Endodermal cell (in vitro differentiated cells): ENCODE results near the gene RAP2A. TPM values are rescaled to one million over a fixed set of nuclear protein-coding genes. Genes with fewer than 3 reads are reported as not detected.

Experiments used
- DNase-seq: peaks from one replicate; pipeline ENCODE4 v3.0.0-alpha.2; 2017
- H3K27ac ChIP-seq: 2 replicates; pipeline ENCODE4 v1.5.1; 2013; ENCODE audit warnings: mild to moderate bottlenecking, low read depth, low read length, moderate library complexity
- H3K27me3 ChIP-seq: 2 replicates; pipeline ENCODE4 v1.6.1; 2013; ENCODE audit warnings: mild to moderate bottlenecking, low read length, moderate library complexity; ENCODE audit not compliant: insufficient read depth, control insufficient read depth, poor library complexity, severe bottlenecking
- H3K36me3 ChIP-seq: 2 replicates; pipeline ENCODE4 v1.7.0; 2013; ENCODE audit warnings: mild to moderate bottlenecking, low read length, moderate library complexity; ENCODE audit not compliant: control insufficient read depth, insufficient read depth
- H3K4me1 ChIP-seq: one replicate; pipeline ENCODE4 v1.7.0; 2013; ENCODE audit warnings: low read length; ENCODE audit not compliant: control insufficient read depth, insufficient read depth
- H3K4me3 ChIP-seq: 2 replicates; pipeline ENCODE4 v1.5.1; 2013; ENCODE audit warnings: mild to moderate bottlenecking, low read length, moderate library complexity
- H3K9ac ChIP-seq: 2 replicates; pipeline ENCODE4 v1.6.1; 2013; ENCODE audit warnings: mild to moderate bottlenecking, low read length, moderate library complexity; ENCODE audit not compliant: poor library complexity, severe bottlenecking; ENCODE audit errors: extremely low read depth
- H3K9me3 ChIP-seq: 2 replicates; pipeline ENCODE4 v1.6.1; 2013; ENCODE audit warnings: mild to moderate bottlenecking, low read length, moderate library complexity; ENCODE audit not compliant: control insufficient read depth
- H3K27ac Mint-ChIP-seq: 2 replicates; pipeline ENCODE4 v1.8.0; 2020; ENCODE audit warnings: mixed read lengths
- H3K27me3 Mint-ChIP-seq: 2 replicates; pipeline ENCODE4 v1.8.0; 2021; ENCODE audit warnings: mild to moderate bottlenecking, mixed read lengths; ENCODE audit not compliant: insufficient read depth
- H3K36me3 Mint-ChIP-seq: 2 replicates; pipeline ENCODE4 v1.8.0; 2020; ENCODE audit warnings: low read depth, mixed read lengths
- H3K4me1 Mint-ChIP-seq: 2 replicates; pipeline ENCODE4 v1.8.0; 2020; ENCODE audit warnings: mixed read lengths
- H3K4me3 Mint-ChIP-seq: 2 replicates; pipeline ENCODE4 v1.8.0; 2020; ENCODE audit warnings: mild to moderate bottlenecking, moderate library complexity, mixed read lengths
- H3K9me3 Mint-ChIP-seq: 2 replicates; pipeline ENCODE4 v1.8.0; 2020; ENCODE audit warnings: mild to moderate bottlenecking, mixed read lengths
- CTCF ChIP-seq: fragments of 200-600 bp; sonication (generic); conservative IDR thresholded peaks from 2 replicates; pipeline ENCODE4 v1.5.0; 2021; ENCODE audit warnings: antibody characterized with exemption, mild to moderate bottlenecking
- WGBS, 2 experiments: methylation state at CpG; one replicate each; pipeline versions ENCODE4 v1.1.5 to v1.1.7; 2013; ENCODE audit warnings: missing lambda C conversion rate in 2 of 2, mixed read lengths in 1 of 2; ENCODE audit not compliant: insufficient coverage in 1 of 2, insufficient read length in 1 of 2; 5-methylcytosine and 5-hydroxymethylcytosine counted together
- total RNA-seq, 2 donors: library from RNA; stranded (reverse); fragmentation: NEBNext Ultra II Directional in 1 of 2; extraction: Animal tissue kit (Norgen Biotek cat#: 25700) in 1 of 2; gene quantifications; 2 replicates in 1 of 2; 3 replicates in 1 of 2; pipeline ENCODE4 v1.2.1, GENCODE V29; 2021

The RAP2A gene
- total RNA-seq, 2 donors from 2014 or later = 76.7 to 83.9 TPM

GRCh38 chr13:97385146-97385545, 48.8 kb upstream of the RAP2A start:
- Histone ChIP-seq H3K9ac (no peak overlapping the region), H3K4me3 (no peak overlapping the region), H3K27ac (no peak overlapping the region), H3K4me1 (no peaks in the 10 kb centered on the region), H3K9me3 (no peaks in the 10 kb centered on the region), H3K36me3 (no peaks in the 10 kb centered on the region), H3K27me3 (no peaks in the 10 kb centered on the region)
- no peaks in the 10 kb centered on the region for H3K9me3 Mint-ChIP-seq
- H3K4me1 Mint-ChIP-seq = no peaks in the 10 kb centered on the region
- no peak overlapping the region for H3K4me3 Mint-ChIP-seq
- no peak for TF ChIP-seq CTCF
- H3K27me3 Mint-ChIP-seq = no peaks in the 10 kb centered on the region
- no peak overlapping the region for H3K27ac Mint-ChIP-seq
- H3K36me3 Mint-ChIP-seq = no peaks in the 10 kb centered on the region
- DNase-seq = no peak

GRCh38 chr13:97385854-97386253, 48.1 kb upstream of the RAP2A start:
- H3K27ac Mint-ChIP-seq = no peak overlapping the region
- H3K9me3 ChIP-seq = no peaks in the 10 kb centered on the region
- no peak overlapping the region for H3K9ac ChIP-seq
- no peaks in the 10 kb centered on the region for H3K36me3 ChIP-seq
- TF ChIP-seq CTCF = no peak
- H3K4me1 ChIP-seq = no peaks in the 10 kb centered on the region
- H3K36me3 Mint-ChIP-seq = no peaks in the 10 kb centered on the region
- no peak overlapping the region for H3K4me3 ChIP-seq
- H3K27me3 Mint-ChIP-seq = no peaks in the 10 kb centered on the region
- 99 to 100% methylated on average over 3 of the region's 3 CpGs for WGBS, 2 experiments
- no peak overlapping the region for H3K4me3 Mint-ChIP-seq
- no peak for DNase-seq
- H3K4me1 Mint-ChIP-seq = no peaks in the 10 kb centered on the region
- H3K27me3 ChIP-seq = no peaks in the 10 kb centered on the region
- H3K9me3 Mint-ChIP-seq = no peaks in the 10 kb centered on the region
- no peak overlapping the region for H3K27ac ChIP-seq

- 98% methylated on average over 4 of the region's 4 CpGs; no CpG with 5 or more reads in 1 of the 2 experiments for WGBS, 2 experiments
- Mint-ChIP-seq H3K27me3 (no peaks in the 10 kb centered on the region), H3K27ac (no peak overlapping the region), H3K4me1 (no peaks in the 10 kb centered on the region), H3K4me3 (no peak overlapping the region), H3K36me3 (no peaks in the 10 kb centered on the region), H3K9me3 (no peaks in the 10 kb centered on the region)
- H3K9me3 ChIP-seq = no peaks in the 10 kb centered on the region
- no peaks in the 10 kb centered on the region for H3K27me3 ChIP-seq
- no peak overlapping the region for H3K4me3 ChIP-seq
- no peak overlapping the region for H3K9ac ChIP-seq
- no peaks in the 10 kb centered on the region for H3K36me3 ChIP-seq
- DNase-seq = no peak
- H3K27ac ChIP-seq = no peak overlapping the region
- TF ChIP-seq CTCF = no peak
- no peaks in the 10 kb centered on the region for H3K4me1 ChIP-seq
Observed at GRCh38 chr13:97386801-97387484, 47.0 kb upstream of the RAP2A start.
